GM19468 (cell line): ENCODE measurements around the gene DMRT1.
A peak's percentile ranks its signal among the peaks of the same experiment; 100 is the strongest.
"Not testable (repeated sequence)": the region's sequence is repeated elsewhere in the genome, so short reads cannot be mapped to it uniquely, and the experiment has no call there.

Experiments
- ATAC-seq: cut with Tn5 transposase; IDR thresholded peaks from one replicate; pipeline ENCODE4 v1.9.1; 2021; ENCODE audit warnings: mild to moderate bottlenecking, moderate library complexity, moderate number of reproducible peaks; ENCODE audit not compliant: unreplicated experiment; ENCODE audit errors: extremely low read depth

Gene DMRT1

DNA sequence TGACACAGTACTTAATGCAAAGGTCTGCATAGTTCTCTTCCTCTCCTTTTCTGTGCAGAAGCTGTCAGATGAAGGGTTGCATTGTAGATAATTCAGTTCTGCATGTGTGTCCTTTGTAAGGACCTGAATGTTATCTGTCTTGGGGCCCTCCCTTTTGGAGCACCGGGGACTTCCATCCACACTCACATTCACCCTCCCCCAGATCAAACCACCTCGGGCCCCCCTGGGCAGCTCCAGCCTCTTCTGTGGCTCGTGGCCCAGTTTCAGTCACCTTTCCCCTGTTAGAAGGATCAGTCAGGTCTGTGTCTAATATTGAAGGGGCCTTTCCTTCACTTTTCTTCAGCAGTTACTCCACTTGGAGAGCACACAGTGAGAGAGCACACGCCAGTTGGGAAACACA, 11.0 kb downstream of the DMRT1 start:
- ATAC-seq, result no peak

DNA sequence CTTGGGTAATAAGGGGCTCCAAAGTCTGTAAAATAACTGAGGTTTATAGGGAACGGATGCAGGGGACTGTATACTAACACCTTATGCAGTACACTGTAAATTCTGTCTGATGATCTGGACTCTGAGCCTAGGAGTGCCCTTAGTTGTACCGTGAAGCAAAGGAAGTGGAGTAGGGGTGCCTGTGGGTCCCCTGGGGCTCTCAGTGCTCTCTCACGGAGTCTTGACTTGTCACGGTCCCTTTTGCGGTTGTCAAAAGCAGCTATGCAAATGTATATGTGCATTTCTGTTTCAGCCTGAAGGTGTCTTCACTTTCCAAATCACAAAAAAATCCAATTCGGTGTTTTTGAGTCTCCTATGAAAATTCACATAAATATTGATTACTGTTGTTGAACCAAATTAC, 17.8 kb downstream of the DMRT1 start:
- peak; percentile 98 for ATAC-seq

DNA sequence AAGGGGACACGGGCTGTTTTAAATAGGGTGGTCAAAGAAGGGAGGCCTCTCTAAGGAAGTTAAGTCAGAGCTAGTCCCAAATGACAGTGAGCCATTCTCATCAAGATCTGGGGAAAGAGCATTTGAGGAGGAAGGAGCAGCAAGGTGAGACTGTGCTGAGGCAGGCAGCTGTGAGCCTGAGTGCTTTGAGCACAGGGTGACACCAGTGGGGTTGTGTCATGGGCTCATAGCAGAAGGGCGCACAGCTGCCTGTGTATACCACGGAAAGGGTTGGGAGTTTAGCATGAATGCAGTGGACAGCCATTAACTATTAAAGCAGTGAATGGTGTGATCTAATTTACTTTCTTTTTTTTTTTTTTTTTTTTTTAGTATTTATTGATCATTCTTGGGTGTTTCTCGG, 19.2 kb downstream of the DMRT1 start:
- no peak for ATAC-seq

- ATAC-seq, result not testable (repeated sequence)
These were observed 20.0 kb downstream of the DMRT1 start for GRCh38 chr9:861525-861924.

DNA sequence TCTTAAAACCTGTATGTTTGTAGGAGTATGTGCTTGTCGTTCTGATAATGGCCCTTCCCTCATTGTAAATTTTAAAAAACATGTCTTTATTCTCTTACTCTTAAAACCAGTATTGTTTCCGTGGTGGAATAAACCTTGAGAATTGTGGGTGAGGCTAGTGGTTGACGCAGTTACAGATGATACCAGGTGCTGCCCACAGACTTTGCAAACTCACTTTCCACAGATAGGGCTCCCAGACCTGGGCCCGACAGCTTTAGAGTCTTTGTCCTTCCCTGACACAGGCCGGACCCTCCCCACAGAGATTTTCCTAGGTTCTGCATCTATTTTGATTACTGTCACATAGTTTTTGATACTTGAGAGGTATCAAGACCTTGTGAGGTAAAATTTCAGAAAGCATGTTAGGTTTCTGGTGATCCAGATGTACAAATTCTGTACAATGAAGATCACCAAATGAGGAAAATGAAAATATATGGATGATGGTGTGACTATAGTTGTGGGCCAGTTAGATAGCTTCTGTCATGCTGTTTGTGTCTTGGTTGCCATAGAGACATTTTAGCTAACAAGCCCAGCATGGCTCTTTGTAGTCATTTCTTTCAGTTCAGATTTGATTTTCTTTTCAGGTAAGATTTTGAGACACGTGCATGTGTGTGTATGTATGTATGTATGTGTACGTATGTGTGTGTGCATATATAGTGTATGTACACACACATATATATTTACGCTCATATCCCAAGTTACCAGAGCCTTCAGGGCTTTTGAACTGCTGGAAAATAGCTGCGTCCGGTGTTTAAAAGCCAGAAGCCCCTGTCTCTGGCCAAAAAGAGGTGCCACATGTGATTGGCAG, 33.8 kb downstream of the DMRT1 start:
- no peak for ATAC-seq

- no peak for ATAC-seq
These were observed 34.9 kb downstream of the DMRT1 start for GRCh38 chr9:876425-876824.

DNA sequence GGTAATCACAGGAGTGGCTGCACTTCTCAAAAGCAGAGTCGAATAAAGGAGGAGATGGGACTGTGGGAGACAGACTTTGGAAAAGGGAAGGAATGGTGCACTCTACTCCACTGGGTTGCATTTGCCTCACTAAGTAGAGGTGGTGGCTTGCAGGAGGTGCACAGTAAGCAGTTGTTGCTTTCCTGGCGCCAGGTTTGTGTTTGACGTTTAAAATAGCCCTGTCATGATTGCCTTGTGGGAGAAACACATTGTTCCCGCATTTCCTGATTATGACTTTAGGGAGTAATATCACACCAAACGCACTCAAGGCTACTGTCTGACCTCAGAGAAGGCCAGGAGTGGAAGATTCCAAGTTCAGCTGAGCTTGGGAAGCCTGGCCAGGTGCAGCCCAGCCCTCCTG, 36.7 kb downstream of the DMRT1 start:
- no peak for ATAC-seq

DNA sequence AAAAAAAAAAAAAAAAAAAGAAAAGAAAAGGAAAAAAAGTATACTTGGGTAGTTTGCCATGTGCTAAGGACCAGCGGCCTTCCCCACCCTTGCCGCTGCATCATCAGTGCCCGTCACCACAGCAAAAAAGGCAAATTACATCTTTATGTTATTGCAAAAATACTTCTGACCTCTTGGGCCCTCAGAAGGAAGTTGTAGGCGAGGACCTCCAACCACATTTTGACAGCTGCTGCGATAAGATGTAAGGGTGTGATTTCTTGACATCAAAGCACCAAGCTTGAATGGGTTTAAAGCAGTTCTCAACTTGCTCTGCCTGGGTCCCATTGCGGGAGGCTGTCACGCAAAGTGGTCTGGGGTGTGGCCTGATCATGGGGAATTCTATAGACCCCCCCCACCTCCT, 39.2 kb downstream of the DMRT1 start:
- no peak for ATAC-seq

- no peak for ATAC-seq
These were observed 41.0 kb downstream of the DMRT1 start for GRCh38 chr9:882416-882924.

GRCh38 chr9:883011-883410, 41.5 kb downstream of the DMRT1 start:
- no peak for ATAC-seq

DNA sequence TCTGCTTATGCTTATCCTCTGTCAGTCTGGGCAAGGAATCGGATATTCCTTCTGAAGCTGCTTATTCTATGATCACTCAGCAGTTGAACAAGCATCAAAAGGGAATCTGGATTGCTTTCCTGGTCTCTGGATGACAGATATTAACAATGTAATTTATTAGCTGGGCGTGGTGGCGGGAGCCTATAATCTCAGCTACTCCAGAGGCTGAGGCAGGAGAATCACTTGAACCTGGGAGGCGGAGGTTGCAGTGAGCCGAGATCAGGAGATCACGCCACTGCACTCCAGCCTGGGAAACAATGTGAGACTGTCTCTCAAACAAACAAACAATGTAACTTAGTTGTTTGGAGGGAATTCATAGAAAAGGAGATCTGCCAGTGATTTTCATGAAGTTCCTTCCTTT, 45.4 kb downstream of the DMRT1 start:
- no peak for ATAC-seq

DNA sequence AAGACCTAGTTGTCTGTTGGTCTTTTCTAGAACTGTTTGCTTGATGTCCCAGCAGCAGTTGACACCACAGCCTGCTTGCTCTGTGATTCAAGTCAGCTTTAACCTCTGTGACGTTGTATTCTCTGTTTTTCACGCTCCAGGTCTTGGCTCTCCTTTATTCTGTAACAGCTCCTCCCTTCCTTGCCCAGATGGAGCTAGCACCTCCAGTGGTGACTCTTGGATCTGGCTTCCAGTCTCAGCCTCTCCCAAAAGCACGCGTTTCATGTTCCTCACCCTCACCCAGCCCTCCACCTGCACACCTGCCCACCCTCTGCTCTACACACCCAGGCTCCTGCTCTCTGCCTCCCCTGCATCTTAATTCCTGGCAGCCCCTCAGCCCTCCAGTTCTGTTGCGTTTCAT, 50.6 kb downstream of the DMRT1 start:
- no peak for ATAC-seq

DNA sequence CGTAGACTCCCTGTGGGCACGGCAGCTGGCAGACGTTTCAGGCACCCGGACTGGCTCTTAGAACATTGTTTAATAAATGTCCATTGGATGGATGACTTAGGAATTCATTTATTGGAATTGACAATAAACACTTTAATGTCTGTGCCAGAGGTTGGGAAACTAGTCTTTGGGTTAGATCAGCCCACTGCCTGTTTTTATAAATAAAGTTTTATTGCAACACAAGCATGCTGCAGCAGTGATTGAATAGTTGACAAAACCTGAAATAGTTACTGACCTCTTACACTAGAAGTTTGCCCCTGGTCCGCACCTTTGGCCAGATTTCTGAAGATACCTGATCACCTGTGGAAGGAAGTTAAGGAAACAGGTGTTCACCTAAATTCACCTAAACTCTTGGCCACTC, 51.6 kb downstream of the DMRT1 start:
- ATAC-seq, result no peak

GRCh38 chr9:893843-894420, 52.4 kb downstream of the DMRT1 start:
- ATAC-seq, result peak; percentile 94

GRCh38 chr9:899440-900184, 58.1 kb downstream of the DMRT1 start:
- ATAC-seq, result no peak

- no peak for ATAC-seq
These were observed 62.4 kb downstream of the DMRT1 start for GRCh38 chr9:903886-904285.

- ATAC-seq, result no peak
These were observed 64.4 kb downstream of the DMRT1 start for GRCh38 chr9:905906-906305.

- ATAC-seq, result no peak
These were observed 67.2 kb downstream of the DMRT1 start for GRCh38 chr9:908536-909205.

DNA sequence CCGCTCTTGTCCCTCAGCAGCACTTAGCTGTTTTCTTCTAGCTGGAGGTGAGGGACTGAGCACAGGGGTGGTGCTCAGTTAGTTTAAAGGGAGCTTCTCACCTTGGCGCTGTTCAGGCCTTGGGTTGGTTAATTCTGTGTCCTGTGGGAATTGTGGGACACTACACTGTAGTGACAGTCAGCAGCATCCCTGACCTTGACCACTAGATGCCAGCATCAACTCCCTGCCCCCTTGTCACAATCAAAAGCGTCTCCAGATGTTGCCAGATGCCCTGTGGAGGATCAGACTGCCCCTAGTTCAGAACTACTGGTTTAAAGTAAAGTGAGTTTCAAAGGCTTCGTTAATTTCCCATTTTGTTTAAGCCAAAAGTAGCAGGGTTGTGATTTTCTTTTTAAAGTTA, 69.5 kb downstream of the DMRT1 start:
- ATAC-seq, result no peak

GRCh38 chr9:912776-913175, 71.3 kb downstream of the DMRT1 start:
- no peak for ATAC-seq

- not testable (repeated sequence) for ATAC-seq
These were observed 72.0 kb downstream of the DMRT1 start for GRCh38 chr9:913526-913925.
